ENCODE measurements around the gene AP1M1.
"Not testable (repeated sequence)": the region's sequence is repeated elsewhere in the genome, so short reads cannot be mapped to it uniquely, and the experiment has no call there.

Gene AP1M1

GRCh38 chr19:16265890-16266585 is 68.3 kb downstream of the AP1M1 start:
- no peak for DNase-seq

GRCh38 chr19:16266586-16266942 is 68.9 kb downstream of the AP1M1 start:
- no peak for DNase-seq

- DNase-seq, result no peak
Observed at GRCh38 chr19:16268676-16269319, 71.1 kb downstream of the AP1M1 start.

GRCh38 chr19:16272945-16273344 is 75.2 kb downstream of the AP1M1 start:
- DNase-seq, result no peak

GRCh38 chr19:16274447-16274846 is 76.7 kb downstream of the AP1M1 start:
- DNase-seq, result no peak

GRCh38 chr19:16280306-16280705 is 82.6 kb downstream of the AP1M1 start:
- DNase-seq, result no peak

- DNase-seq, result no peak
Observed at GRCh38 chr19:16281743-16282142, 84.0 kb downstream of the AP1M1 start.

GRCh38 chr19:16283210-16284061 is 85.7 kb downstream of the AP1M1 start:
- no peak for DNase-seq

- DNase-seq, result no peak
Observed at GRCh38 chr19:16284505-16284904, 86.8 kb downstream of the AP1M1 start.

GRCh38 chr19:16285079-16285478 is 87.4 kb downstream of the AP1M1 start:
- DNase-seq, result not testable (repeated sequence)

GRCh38 chr19:16285769-16286498 is 88.2 kb downstream of the AP1M1 start:
- DNase-seq, result no peak

- no peak for DNase-seq
Observed at GRCh38 chr19:16288544-16288943, 90.8 kb downstream of the AP1M1 start.

- no peak for DNase-seq
Observed at GRCh38 chr19:16289594-16289993, 91.9 kb downstream of the AP1M1 start.

- no peak for DNase-seq
Observed at GRCh38 chr19:16290692-16291091, 93.0 kb downstream of the AP1M1 start.

- DNase-seq, result no peak
Observed at GRCh38 chr19:16293118-16294091, 95.7 kb downstream of the AP1M1 start.

GRCh38 chr19:16295057-16295456 is 97.3 kb downstream of the AP1M1 start:
- no peak for DNase-seq
